ENCODE results near the gene CEP135.

CEP135 gene

DNA sequence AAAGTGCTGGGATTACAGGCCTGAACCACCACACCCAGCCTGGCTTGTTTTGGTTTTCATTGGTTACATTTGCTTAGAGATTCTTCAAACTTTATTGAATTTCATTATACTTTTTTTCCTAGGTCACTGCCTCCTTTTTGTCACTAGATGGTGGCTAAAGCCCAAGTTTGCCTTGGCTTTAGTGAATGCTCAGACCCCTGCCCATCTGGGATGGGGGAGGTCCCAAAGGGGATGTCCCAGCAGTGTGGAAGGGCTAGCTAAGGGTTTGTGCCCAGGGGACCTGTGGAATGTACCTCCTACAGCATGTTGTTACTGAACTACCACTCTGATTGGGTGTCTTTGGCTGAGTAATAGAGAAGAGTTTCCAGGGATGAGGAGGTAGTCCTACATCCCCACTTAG is 58.4 kb downstream of the CEP135 start:
- DNase-seq (ENCODE audit: low read depth, low spot score) = no peak
- Histone ChIP-seq H3K27ac (ENCODE audit: low read length) (no peak overlapping the region), H3K36me3 (ENCODE audit: control insufficient read depth, insufficient read depth, low read length) (0 out of 2 replicates have a peak, but pooled peaks cover 2% of the 10 kb centered on the region), H3K9me3 (ENCODE audit: control insufficient read depth, insufficient read depth, low read length) (no peaks in the 10 kb centered on the region), H3K4me1 (ENCODE audit: control insufficient read depth, insufficient read depth, low read length) (no peaks in the 10 kb centered on the region), H3K4me3 (ENCODE audit: low read length) (no peak overlapping the region), H3K27me3 (ENCODE audit: control insufficient read depth, insufficient read depth, low read length) (no peaks in the 10 kb centered on the region)

DNA sequence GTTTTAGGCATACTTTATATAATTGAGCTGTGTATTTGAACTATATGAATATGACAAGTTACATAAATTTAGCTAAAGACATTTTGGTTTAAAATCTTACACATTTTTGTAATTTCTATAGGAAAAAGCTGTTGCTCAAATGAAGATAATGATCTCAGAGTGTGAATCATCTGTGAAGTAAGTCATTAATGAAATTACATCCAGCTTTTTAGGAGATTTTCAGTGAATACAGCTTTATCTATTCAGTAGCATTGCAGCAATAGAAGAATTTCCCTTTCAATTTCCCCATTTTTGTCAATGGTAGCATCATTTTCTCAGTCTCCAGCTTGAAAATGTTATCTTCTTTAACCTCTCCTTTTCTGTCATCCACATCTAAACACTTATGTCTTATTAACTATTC is 59.5 kb downstream of the CEP135 start:
- 0 out of 2 replicates have a peak, but pooled peaks cover 2% of the 10 kb centered on the region for H3K36me3 ChIP-seq (ENCODE audit: control insufficient read depth, insufficient read depth, low read length)
- no peak for DNase-seq (ENCODE audit: low read depth, low spot score)
- no peaks in the 10 kb centered on the region for H3K4me1 ChIP-seq (ENCODE audit: control insufficient read depth, insufficient read depth, low read length)

DNA sequence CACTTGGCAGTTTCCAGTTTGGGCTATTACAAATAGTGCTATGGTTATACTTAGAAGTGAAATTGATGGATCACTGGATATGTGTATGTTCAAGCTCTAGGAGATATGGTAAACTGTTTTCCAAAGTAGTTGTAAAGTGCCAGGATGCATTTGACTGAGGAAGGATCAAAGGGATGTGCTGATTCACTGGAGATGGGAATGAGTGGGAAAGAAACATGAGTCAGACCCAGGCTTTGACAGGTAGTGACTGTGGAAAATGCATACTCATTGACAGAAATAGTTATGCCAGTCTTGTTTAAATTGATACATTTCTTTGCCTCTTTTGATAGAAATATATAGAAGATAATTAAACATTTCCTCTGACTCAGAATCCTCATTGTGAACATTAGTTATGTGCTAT is 77.9 kb downstream of the CEP135 start:
- Histone ChIP-seq H3K27me3 (ENCODE audit: control insufficient read depth, insufficient read depth, low read length) (no peaks in the 10 kb centered on the region), H3K4me1 (ENCODE audit: control insufficient read depth, insufficient read depth, low read length) (no peaks in the 10 kb centered on the region), H3K9me3 (ENCODE audit: control insufficient read depth, insufficient read depth, low read length) (no peaks in the 10 kb centered on the region), H3K4me3 (ENCODE audit: low read length) (no peak overlapping the region), H3K36me3 (ENCODE audit: control insufficient read depth, insufficient read depth, low read length) (no peaks in the 10 kb centered on the region; the same call in 1 of the 2 replicates), H3K27ac (ENCODE audit: low read length) (no peak overlapping the region)
- no peak for DNase-seq (ENCODE audit: low read depth, low spot score)

More for the DNA sequence above, 59.5 kb downstream of the CEP135 start:
- Histone ChIP-seq H3K4me3 (ENCODE audit: low read length) (no peak overlapping the region), H3K27ac (ENCODE audit: low read length) (no peak overlapping the region), H3K9me3 (ENCODE audit: control insufficient read depth, insufficient read depth, low read length) (no peaks in the 10 kb centered on the region), H3K27me3 (ENCODE audit: control insufficient read depth, insufficient read depth, low read length) (no peaks in the 10 kb centered on the region)

DNA sequence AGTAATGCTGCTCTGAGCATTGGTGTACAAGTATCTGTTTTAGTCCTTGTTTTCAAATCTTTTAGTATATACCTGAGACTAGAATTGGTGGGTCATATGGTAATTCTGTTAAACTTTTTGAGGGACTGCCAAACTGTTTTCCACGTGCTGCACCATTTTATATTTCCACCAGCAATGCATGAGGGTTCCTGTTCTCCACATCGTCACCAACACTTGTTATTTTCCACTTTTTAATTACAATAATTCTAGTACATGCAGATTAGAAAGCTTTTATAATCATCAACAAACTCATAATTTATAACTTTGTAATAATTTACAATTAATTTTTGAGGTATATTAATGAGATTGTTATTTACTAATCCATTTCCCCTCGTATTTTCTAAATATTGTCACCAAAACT is 79.4 kb downstream of the CEP135 start:
- no peak overlapping the region for H3K4me3 ChIP-seq (ENCODE audit: low read length)
- no peak overlapping the region for H3K27ac ChIP-seq (ENCODE audit: low read length)
- H3K9me3 ChIP-seq (ENCODE audit: control insufficient read depth, insufficient read depth, low read length) = no peaks in the 10 kb centered on the region
- no peaks in the 10 kb centered on the region for H3K4me1 ChIP-seq (ENCODE audit: control insufficient read depth, insufficient read depth, low read length)
- no CpG with 5 or more reads among the region's 3 CpGs for WGBS (ENCODE audit: insufficient coverage, insufficient read length)
- no peaks in the 10 kb centered on the region; the same call in 1 of the 2 replicates for H3K36me3 ChIP-seq (ENCODE audit: control insufficient read depth, insufficient read depth, low read length)
- no peak for DNase-seq (ENCODE audit: low read depth, low spot score)
- no peaks in the 10 kb centered on the region for H3K27me3 ChIP-seq (ENCODE audit: control insufficient read depth, insufficient read depth, low read length)

DNA sequence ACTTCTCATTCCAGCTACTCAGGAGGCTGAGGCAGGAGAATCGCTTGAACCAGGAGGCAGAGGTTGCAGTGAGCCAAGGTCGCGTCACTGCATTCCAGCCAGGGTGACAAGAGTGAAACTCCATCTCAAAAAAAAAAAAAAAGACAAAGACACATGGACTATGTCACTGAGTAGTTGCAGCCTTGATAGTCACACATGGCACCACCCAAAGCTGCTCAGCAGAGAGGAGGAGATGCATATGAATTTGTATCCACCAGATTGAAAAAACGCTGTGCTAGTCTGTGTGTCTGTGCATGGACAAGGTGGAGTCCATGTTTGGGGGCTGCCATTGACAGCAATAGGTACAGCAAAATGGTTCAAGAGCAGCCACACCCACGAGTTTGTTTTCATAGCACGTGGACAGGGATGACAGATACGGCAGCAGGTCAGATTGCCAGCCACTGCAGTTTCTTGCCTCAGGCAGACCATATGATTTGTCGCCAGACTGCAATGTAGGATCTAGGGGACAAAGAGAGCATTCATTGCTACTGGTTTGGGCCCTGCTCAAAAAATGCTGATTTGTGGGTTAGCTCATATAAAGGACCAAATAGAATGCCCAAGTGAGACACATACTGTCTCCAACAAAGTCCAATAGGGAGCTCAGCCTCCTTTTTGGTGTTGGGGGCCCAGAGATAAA is 89.9 kb downstream of the CEP135 start:
- no peak overlapping the region for H3K4me3 ChIP-seq (ENCODE audit: low read length)
- no peaks in the 10 kb centered on the region for H3K4me1 ChIP-seq (ENCODE audit: control insufficient read depth, insufficient read depth, low read length)
- no peak for DNase-seq (ENCODE audit: low read depth, low spot score)
- no peaks in the 10 kb centered on the region for H3K9me3 ChIP-seq (ENCODE audit: control insufficient read depth, insufficient read depth, low read length)
- H3K36me3 ChIP-seq (ENCODE audit: control insufficient read depth, insufficient read depth, low read length) = no peaks in the 10 kb centered on the region
- H3K27me3 ChIP-seq (ENCODE audit: control insufficient read depth, insufficient read depth, low read length) = no peaks in the 10 kb centered on the region
- WGBS (ENCODE audit: insufficient coverage, insufficient read length) = no CpG with 5 or more reads among the region's 8 CpGs
- no peak overlapping the region for H3K27ac ChIP-seq (ENCODE audit: low read length)

DNA sequence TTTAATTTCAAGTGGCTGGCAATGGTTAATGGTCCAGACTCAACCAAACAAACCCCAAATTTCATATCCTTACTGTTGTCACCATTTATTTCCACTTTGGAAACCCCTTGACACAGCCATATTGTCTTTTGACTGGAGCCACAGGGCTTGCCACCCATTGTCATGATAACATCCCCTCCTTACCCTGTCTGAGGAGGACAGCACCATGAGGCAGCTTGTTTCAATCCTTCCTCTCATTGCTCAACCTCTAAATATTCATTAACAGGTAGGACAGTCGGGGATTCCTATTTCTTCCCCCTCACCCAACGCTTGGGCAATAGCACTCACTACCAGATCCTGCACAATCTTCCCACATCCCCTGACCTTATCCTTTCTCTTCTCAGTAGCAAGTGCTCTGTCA is 92.1 kb downstream of the CEP135 start:
- H3K4me3 ChIP-seq (ENCODE audit: low read length) = no peak overlapping the region
- no peaks in the 10 kb centered on the region for H3K36me3 ChIP-seq (ENCODE audit: control insufficient read depth, insufficient read depth, low read length)
- no peaks in the 10 kb centered on the region for H3K9me3 ChIP-seq (ENCODE audit: control insufficient read depth, insufficient read depth, low read length)
- DNase-seq (ENCODE audit: low read depth, low spot score) = no peak
- no CpG with 5 or more reads among the region's 2 CpGs for WGBS (ENCODE audit: insufficient coverage, insufficient read length)
- H3K27me3 ChIP-seq (ENCODE audit: control insufficient read depth, insufficient read depth, low read length) = no peaks in the 10 kb centered on the region
- H3K27ac ChIP-seq (ENCODE audit: low read length) = no peak overlapping the region
- no peaks in the 10 kb centered on the region for H3K4me1 ChIP-seq (ENCODE audit: control insufficient read depth, insufficient read depth, low read length)

DNA sequence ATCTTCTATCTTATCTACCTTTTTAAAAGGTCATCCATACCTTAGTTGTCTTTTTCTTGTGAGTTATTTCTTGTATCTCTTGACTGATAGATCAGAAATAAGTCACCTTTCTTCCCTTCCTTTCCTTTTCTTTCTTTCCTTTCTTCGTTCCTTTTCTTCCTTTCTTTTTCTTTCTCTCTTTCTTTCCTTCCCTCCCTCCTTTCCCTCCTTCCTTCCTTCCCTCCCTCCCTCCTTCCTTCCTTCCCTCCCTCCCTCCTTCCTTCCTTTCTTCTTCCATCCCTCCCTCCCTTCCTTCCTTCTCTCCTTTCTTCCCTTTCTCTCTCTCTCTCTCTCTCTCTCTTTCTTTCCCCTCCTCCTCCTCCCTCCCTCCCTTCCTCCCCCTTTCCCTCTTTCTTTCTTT is 93.5 kb downstream of the CEP135 start:
- no peak for DNase-seq (ENCODE audit: low read depth, low spot score)
- H3K4me1 ChIP-seq (ENCODE audit: control insufficient read depth, insufficient read depth, low read length) = no peaks in the 10 kb centered on the region
- no peaks in the 10 kb centered on the region for H3K9me3 ChIP-seq (ENCODE audit: control insufficient read depth, insufficient read depth, low read length)
- no CpG with 5 or more reads among the region's 1 CpG for WGBS (ENCODE audit: insufficient coverage, insufficient read length)
- no peak overlapping the region for H3K27ac ChIP-seq (ENCODE audit: low read length)
- H3K4me3 ChIP-seq (ENCODE audit: low read length) = no peak overlapping the region
- H3K36me3 ChIP-seq (ENCODE audit: control insufficient read depth, insufficient read depth, low read length) = no peaks in the 10 kb centered on the region
- no peaks in the 10 kb centered on the region for H3K27me3 ChIP-seq (ENCODE audit: control insufficient read depth, insufficient read depth, low read length)

DNA sequence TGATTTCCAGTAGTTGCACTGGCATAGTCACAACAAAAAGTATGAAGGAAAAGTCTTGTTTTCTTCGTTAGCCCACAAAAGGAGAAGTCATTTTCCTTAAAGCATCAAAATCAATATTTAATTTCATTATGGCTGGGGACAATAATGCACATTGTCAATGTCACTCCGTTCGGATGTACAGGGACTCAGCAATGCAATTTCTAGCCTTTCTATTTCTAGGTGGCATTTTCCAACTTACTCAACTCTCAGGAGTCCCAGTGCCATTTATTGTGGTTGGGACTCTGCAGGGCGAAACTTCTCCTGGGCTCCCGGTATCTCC is 99.6 kb downstream of the CEP135 start:
- no peaks in the 10 kb centered on the region for H3K9me3 ChIP-seq (ENCODE audit: control insufficient read depth, insufficient read depth, low read length)
- no peaks in the 10 kb centered on the region for H3K36me3 ChIP-seq (ENCODE audit: control insufficient read depth, insufficient read depth, low read length)
- H3K4me1 ChIP-seq (ENCODE audit: control insufficient read depth, insufficient read depth, low read length) = no peaks in the 10 kb centered on the region
- DNase-seq (ENCODE audit: low read depth, low spot score) = no peak
- peak overlapping the region; percentile 84; the same call in 1 of the 2 replicates for H3K4me3 ChIP-seq (ENCODE audit: low read length)
- no CpG with 5 or more reads among the region's 5 CpGs for WGBS (ENCODE audit: insufficient coverage, insufficient read length)
- H3K27ac ChIP-seq (ENCODE audit: low read length) = no peak overlapping the region
- no peaks in the 10 kb centered on the region for H3K27me3 ChIP-seq (ENCODE audit: control insufficient read depth, insufficient read depth, low read length)

DNA sequence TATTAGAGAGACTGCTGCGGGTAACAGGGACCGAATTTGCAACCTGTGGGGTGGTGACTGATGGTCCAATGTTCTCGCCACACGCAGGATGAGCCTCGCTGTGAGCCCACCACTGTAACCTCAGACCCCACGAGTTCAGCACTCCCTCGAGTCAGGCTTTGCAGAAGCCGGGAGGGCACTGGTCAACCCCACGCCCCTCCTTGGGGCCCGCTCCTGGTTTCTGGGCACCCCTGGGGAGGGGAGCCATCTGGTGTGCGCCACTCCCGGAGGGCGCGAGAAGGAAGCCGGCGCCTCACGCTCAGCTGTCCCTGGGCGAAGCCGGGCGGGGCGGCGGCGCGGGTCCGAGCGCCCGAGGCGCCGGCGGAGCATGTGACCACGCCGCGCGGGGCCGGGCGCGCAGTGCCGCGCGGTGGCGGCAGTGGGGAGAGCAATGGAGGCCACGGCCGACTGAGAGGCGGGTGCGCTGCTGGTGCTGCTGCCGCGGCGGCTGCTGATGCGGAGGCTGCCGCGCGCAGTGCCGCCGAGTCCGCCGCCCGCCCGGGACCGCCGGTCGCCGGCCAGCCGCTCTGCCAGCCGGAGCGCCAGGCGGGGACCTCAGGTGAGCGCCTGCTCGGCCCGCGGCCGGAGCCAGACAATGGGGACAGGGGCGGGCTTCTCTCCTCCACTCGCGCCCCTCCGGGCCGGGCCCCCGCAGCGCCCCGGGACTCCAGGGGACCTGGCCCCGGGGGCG is 100.1 kb downstream of the CEP135 start:
- Histone ChIP-seq H3K27ac (ENCODE audit: low read length) (no peak overlapping the region), H3K4me1 (ENCODE audit: control insufficient read depth, insufficient read depth, low read length) (no peaks in the 10 kb centered on the region), H3K36me3 (ENCODE audit: control insufficient read depth, insufficient read depth, low read length) (no peaks in the 10 kb centered on the region), H3K9me3 (ENCODE audit: control insufficient read depth, insufficient read depth, low read length) (no peaks in the 10 kb centered on the region), H3K27me3 (ENCODE audit: control insufficient read depth, insufficient read depth, low read length) (no peaks in the 10 kb centered on the region), H3K4me3 (ENCODE audit: low read length) (peak overlapping the region; percentile 84)
- no CpG with 5 or more reads among the region's 81 CpGs for WGBS (ENCODE audit: insufficient coverage, insufficient read length)
- no peak for DNase-seq (ENCODE audit: low read depth, low spot score)

DNA sequence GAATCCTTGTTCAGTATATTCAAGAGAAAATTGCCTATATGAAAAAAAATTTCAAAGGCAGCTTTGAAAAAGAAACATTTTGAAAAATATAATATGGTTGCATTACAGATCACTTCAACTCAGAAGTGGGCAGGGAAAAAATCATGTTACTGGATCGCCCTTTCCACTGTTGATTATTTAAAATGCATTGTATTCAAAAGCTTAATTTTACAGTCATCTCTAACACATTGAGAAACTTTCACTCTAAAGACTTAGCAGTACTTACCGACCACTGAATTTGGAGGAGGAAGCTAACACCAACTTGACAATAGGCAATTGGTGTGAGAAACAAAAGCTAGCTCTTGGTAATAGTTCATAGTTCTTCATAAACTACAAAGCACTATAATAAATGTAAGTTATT is 101.9 kb downstream of the CEP135 start:
- WGBS (ENCODE audit: insufficient coverage, insufficient read length) = no CpG with 5 or more reads among the region's 2 CpGs
- Histone ChIP-seq H3K9me3 (ENCODE audit: control insufficient read depth, insufficient read depth, low read length) (no peaks in the 10 kb centered on the region), H3K36me3 (ENCODE audit: control insufficient read depth, insufficient read depth, low read length) (no peaks in the 10 kb centered on the region), H3K4me1 (ENCODE audit: control insufficient read depth, insufficient read depth, low read length) (no peaks in the 10 kb centered on the region), H3K4me3 (ENCODE audit: low read length) (no peak overlapping the region), H3K27ac (ENCODE audit: low read length) (no peak overlapping the region), H3K27me3 (ENCODE audit: control insufficient read depth, insufficient read depth, low read length) (no peaks in the 10 kb centered on the region)
- no peak for DNase-seq (ENCODE audit: low read depth, low spot score)
